HCT116 (cell line): Measurements from ENCODE around the gene NFIA. TPM values are rescaled to one million over a fixed set of nuclear protein-coding genes. Genes with fewer than 3 reads are reported as not detected.

Experiments
- ATAC-seq: fragments of 200-7000 bp; cut with Tn5 transposase; 2 replicates; pipeline ENCODE4 v1.9.1; 2020; ENCODE audit warnings: mild to moderate bottlenecking, moderate library complexity
- BruUV-seq: library from RNA; stranded (reverse); fragments of 400-500 nt; replicated peaks from 2 replicates; lab custom pipeline; 2021; lab: Mats Ljungman, UMichigan
- CTCF ChIA-PET: fragments of 300-600 bp; sonication (Branson Sonifier 250); formaldehyde crosslinking; loops from one replicate; lab custom pipeline; 2021; ENCODE audit warnings: antibody characterized with exemption; lab: Charles Lee
- POLR2A ChIA-PET: fragments of 300-600, 350-600 bp; sonication (Branson Sonifier 250); formaldehyde crosslinking; loops from one replicate; lab custom pipeline; 2021; ENCODE audit warnings: antibody characterized with exemption; lab: Charles Lee
- RAD21 ChIA-PET, 2 experiments: fragments of 300-600 bp; sonication (Branson Sonifier 250); formaldehyde crosslinking; loops; one replicate each; lab custom pipeline; 2023; ENCODE audit warnings: low total read pairs in 2 of 2; ENCODE audit not compliant: uncharacterized antibody in 2 of 2, unreplicated experiment in 2 of 2, low non-redundant PET in 1 of 2; lab: Charles Lee
- DNase-seq: peaks from one replicate; pipeline ENCODE4 v3.0.0-alpha.2; 2010; ENCODE audit warnings: low read depth, low spot score
- H2AFZ ChIP-seq: fragments of 200-600 bp; shearing (Covaris generic), sonication (generic); 2 replicates; pipeline ENCODE4 v1.6.1; 2017; ENCODE audit warnings: low read depth, mixed run types, mixed read lengths, antibody characterized with exemption, low read length; ENCODE audit not compliant: poor library complexity, severe bottlenecking
- H3K27ac ChIP-seq: 2 replicates; pipeline ENCODE4 v1.5.1; 2012; ENCODE audit warnings: low read depth, low read length
- H3K27me3 ChIP-seq: fragments of 200-600 bp; sonication (generic); 2 replicates; pipeline ENCODE4 v1.6.1; 2016; ENCODE audit warnings: mixed run types, low read length, mixed read lengths; ENCODE audit not compliant: insufficient read depth
- H3K36me3 ChIP-seq, 2 experiments: fragments of 200-500 bp in 1 of 2; fragments of 200-600 bp in 1 of 2; sonication (Bioruptor generic) in 1 of 2; sonication (generic) in 1 of 2; 2 replicates each; pipeline versions ENCODE4 v1.5.1 to v1.6.1; 2014 to 2016; ENCODE audit warnings: low read length in 2 of 2, inconsistent platforms in 1 of 2, mixed read lengths in 1 of 2, mixed run types in 1 of 2; ENCODE audit not compliant: insufficient read depth in 2 of 2, control insufficient read depth in 1 of 2
- H3K4me1 ChIP-seq, 2 experiments: fragments of 200-600 bp in 1 of 2; sonication (generic) in 1 of 2; 2 replicates each; pipeline versions ENCODE4 v1.5.1 to v1.6.1; 2012 to 2017; ENCODE audit warnings: low read length in 2 of 2, inconsistent platforms in 1 of 2, mild to moderate bottlenecking in 1 of 2, mixed read lengths in 1 of 2, mixed run types in 1 of 2, moderate library complexity in 1 of 2; ENCODE audit not compliant: insufficient read depth in 2 of 2, control insufficient read depth in 1 of 2
- H3K4me2 ChIP-seq: fragments of 200-600 bp; sonication (generic); 2 replicates; pipeline ENCODE4 v1.6.1; 2017; ENCODE audit warnings: mixed run types, low read length, mixed read lengths
- H3K4me3 ChIP-seq, 2 experiments: fragments of 200-600 bp in 1 of 2; sonication (generic) in 1 of 2; replicated peaks in 1 of 2; 2 replicates each; pipeline ENCODE4 v1.5.1; 2011 to 2016; ENCODE audit warnings: low read length in 2 of 2, control low read depth in 1 of 2, low read depth in 1 of 2, mild to moderate bottlenecking in 1 of 2, mixed read lengths in 1 of 2, mixed run types in 1 of 2
- H3K79me2 ChIP-seq: fragments of 200-600 bp; sonication (generic); 2 replicates; pipeline ENCODE4 v1.6.1; 2017; ENCODE audit warnings: mild to moderate bottlenecking, mixed run types, low read length, moderate library complexity, mixed read lengths; ENCODE audit not compliant: insufficient read depth
- H3K9ac ChIP-seq: fragments of 200-600 bp; sonication (generic); 2 replicates; pipeline ENCODE4 v1.6.1; 2016; ENCODE audit warnings: low read length, mixed read lengths
- H3K9me2 ChIP-seq: fragments of 200-600 bp; sonication (generic), shearing (Covaris generic); 2 replicates; pipeline ENCODE4 v1.6.1; 2017; ENCODE audit warnings: mixed run types, mild to moderate bottlenecking, moderate library complexity; ENCODE audit not compliant: insufficient read depth
- H3K9me3 ChIP-seq, 2 experiments: fragments of 200-500 bp in 1 of 2; fragments of 200-600 bp in 1 of 2; sonication (Bioruptor generic) in 1 of 2; sonication (generic) in 1 of 2; 2 replicates each; pipeline ENCODE4 v1.6.1; 2014 to 2017; ENCODE audit warnings: low read length in 2 of 2, mixed read lengths in 2 of 2, inconsistent platforms in 1 of 2, low read depth in 1 of 2, mild to moderate bottlenecking in 1 of 2, mixed run types in 1 of 2, moderate library complexity in 1 of 2; ENCODE audit not compliant: control insufficient read depth in 1 of 2, insufficient read depth in 1 of 2
- H4K20me1 ChIP-seq: fragments of 200-600 bp; sonication (generic), shearing (Covaris generic); 2 replicates; pipeline ENCODE4 v1.6.1; 2017; ENCODE audit warnings: mixed run types, mild to moderate bottlenecking, moderate library complexity; ENCODE audit not compliant: insufficient read depth
- ATF3 ChIP-seq: IDR thresholded peaks from 2 replicates; pipeline ENCODE4 v1.6.1; 2012
- CBX3 ChIP-seq: IDR thresholded peaks from 2 replicates; pipeline ENCODE4 v1.6.1; 2012; ENCODE audit warnings: low read depth
- EGR1 ChIP-seq: IDR thresholded peaks from 2 replicates; pipeline ENCODE4 v1.6.1; 2012; ENCODE audit warnings: low read depth
- ELF1 ChIP-seq: IDR thresholded peaks from 2 replicates; pipeline ENCODE4 v1.6.1; 2012; ENCODE audit warnings: low read depth, borderline replicate concordance
- EZH2 ChIP-seq: fragments of 200-600 bp; sonication (generic); IDR thresholded peaks from 2 replicates; pipeline ENCODE4 v1.6.1; 2017; ENCODE audit warnings: antibody characterized with exemption, mixed run types
- EZH2phosphoT487 ChIP-seq: fragments of 200-600 bp; IDR thresholded peaks from 2 replicates; pipeline ENCODE4 v1.6.1; 2018; ENCODE audit warnings: antibody characterized with exemption, borderline replicate concordance
- JUND ChIP-seq: IDR thresholded peaks from 2 replicates; pipeline ENCODE4 v1.6.1; 2012
- RAD21 ChIP-seq: IDR thresholded peaks from 2 replicates; pipeline ENCODE4 v1.6.1; 2012; ENCODE audit warnings: low read depth, mild to moderate bottlenecking
- SP1 ChIP-seq: IDR thresholded peaks from 2 replicates; pipeline ENCODE4 v1.6.1; 2012; ENCODE audit warnings: low read depth
- SRF ChIP-seq: IDR thresholded peaks from 2 replicates; pipeline ENCODE4 v1.6.1; 2012; ENCODE audit warnings: low read depth
- TCF7L2 ChIP-seq: IDR thresholded peaks from 2 replicates; pipeline ENCODE4 v1.7.0; 2011; ENCODE audit warnings: borderline replicate concordance, inconsistent platforms; ENCODE audit not compliant: insufficient read depth, insufficient read length; ENCODE audit errors: extremely low read depth
- ZNF274 ChIP-seq: fragments of 200-500 bp; sonication (Bioruptor generic); IDR thresholded peaks from 2 replicates; pipeline ENCODE4 v1.6.1; 2014; ENCODE audit warnings: mild to moderate bottlenecking, low read depth, low read length, inconsistent platforms
- intact Hi-C: fragments of 100-400 bp; cut with micrococcal nuclease; formaldehyde crosslinking; loops from 2 replicates; pipeline ENCODE4 v1.10.0; 2022
- total RNA-seq: library from RNA; stranded (reverse); gene quantifications from one replicate; pipeline ENCODE4 v1.2.1, GENCODE V29; 2021; ENCODE audit not compliant: unreplicated experiment
- TF ChIP-seq, protein P1 (sequence below), 3 experiments: fragments of 200-600 bp in 1 of 3; sonication (generic) in 1 of 3; IDR thresholded peaks in 2 of 3; conservative IDR thresholded peaks in 1 of 3; 2 replicates each; pipeline ENCODE4 v1.5.1; 2012 to 2017; ENCODE audit warnings: low read depth in 2 of 3, low read length in 2 of 3, antibody characterized with exemption in 1 of 3, borderline replicate concordance in 1 of 3, control low read depth in 1 of 3, mild to moderate bottlenecking in 1 of 3, mixed read lengths in 1 of 3, mixed run types in 1 of 3, moderate library complexity in 1 of 3; ENCODE audit not compliant: insufficient read depth in 1 of 3
- TF ChIP-seq, protein P2 (sequence below): IDR thresholded peaks from 2 replicates; pipeline ENCODE4 v1.6.1; 2011; ENCODE audit warnings: mild to moderate bottlenecking, low read length, moderate library complexity; ENCODE audit not compliant: insufficient replicate concordance; ENCODE audit errors: extremely low read depth
- TF ChIP-seq, protein P3 (sequence below): IDR thresholded peaks from 2 replicates; pipeline ENCODE4 v1.6.1; 2012; ENCODE audit warnings: low read depth
- TF ChIP-seq, protein P4 (sequence below): IDR thresholded peaks from 2 replicates; pipeline ENCODE4 v1.6.1; 2012

The NFIA gene
- total RNA-seq, 1 experiment from 2014 or later = 17.2 TPM

GRCh38 chr1:61201035-61201434 is 118.7 kb downstream of the NFIA start:
- ChIA-PET CTCF (no interaction called here), POLR2A (no interaction called here), RAD21 (no interaction called here)
- DNase-seq = no peak
- H3K9me3 ChIP-seq = no peaks in the 10 kb centered on the region
- H4K20me1 ChIP-seq = 0 out of 2 replicates have a peak, but pooled peaks cover 3% of the 10 kb centered on the region
- intact Hi-C loops = no loop called here
- no peak overlapping the region for H3K4me2 ChIP-seq
- H3K36me3 ChIP-seq = no peaks in the 10 kb centered on the region
- ATAC-seq = no peak
- H3K79me2 ChIP-seq = no peaks in the 10 kb centered on the region
- no peak overlapping the region for H2AFZ ChIP-seq
- no peak overlapping the region for H3K4me3 ChIP-seq
- BruUV-seq = no TSS peak
- H3K27ac ChIP-seq = no peak overlapping the region
- no peaks in the 10 kb centered on the region for H3K9me2 ChIP-seq
- no peaks in the 10 kb centered on the region for H3K4me1 ChIP-seq
- TF ChIP-seq ZNF274 (no peak), RAD21 (no peak), ATF3 (no peak), ELF1 (no peak), EZH2 (no peak), SP1 (no peak), EZH2phosphoT487 (no peak), TCF7L2 (no peak), SRF (no peak), CBX3 (no peak), EGR1 (no peak), JUND (no peak)
- TF ChIP-seq, protein P1, sequence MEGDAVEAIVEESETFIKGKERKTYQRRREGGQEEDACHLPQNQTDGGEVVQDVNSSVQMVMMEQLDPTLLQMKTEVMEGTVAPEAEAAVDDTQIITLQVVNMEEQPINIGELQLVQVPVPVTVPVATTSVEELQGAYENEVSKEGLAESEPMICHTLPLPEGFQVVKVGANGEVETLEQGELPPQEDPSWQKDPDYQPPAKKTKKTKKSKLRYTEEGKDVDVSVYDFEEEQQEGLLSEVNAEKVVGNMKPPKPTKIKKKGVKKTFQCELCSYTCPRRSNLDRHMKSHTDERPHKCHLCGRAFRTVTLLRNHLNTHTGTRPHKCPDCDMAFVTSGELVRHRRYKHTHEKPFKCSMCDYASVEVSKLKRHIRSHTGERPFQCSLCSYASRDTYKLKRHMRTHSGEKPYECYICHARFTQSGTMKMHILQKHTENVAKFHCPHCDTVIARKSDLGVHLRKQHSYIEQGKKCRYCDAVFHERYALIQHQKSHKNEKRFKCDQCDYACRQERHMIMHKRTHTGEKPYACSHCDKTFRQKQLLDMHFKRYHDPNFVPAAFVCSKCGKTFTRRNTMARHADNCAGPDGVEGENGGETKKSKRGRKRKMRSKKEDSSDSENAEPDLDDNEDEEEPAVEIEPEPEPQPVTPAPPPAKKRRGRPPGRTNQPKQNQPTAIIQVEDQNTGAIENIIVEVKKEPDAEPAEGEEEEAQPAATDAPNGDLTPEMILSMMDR (IDR thresholded peaks at IDR 0.05 in 2 of 3, conservative IDR thresholded peaks at IDR 0.05 in 1 of 3; ENCODE audit: borderline replicate concordance in 1 of 3, insufficient read depth in 1 of 3, low read depth in 2 of 3, low read length in 2 of 3) = no peak
- TF ChIP-seq, protein P2, sequence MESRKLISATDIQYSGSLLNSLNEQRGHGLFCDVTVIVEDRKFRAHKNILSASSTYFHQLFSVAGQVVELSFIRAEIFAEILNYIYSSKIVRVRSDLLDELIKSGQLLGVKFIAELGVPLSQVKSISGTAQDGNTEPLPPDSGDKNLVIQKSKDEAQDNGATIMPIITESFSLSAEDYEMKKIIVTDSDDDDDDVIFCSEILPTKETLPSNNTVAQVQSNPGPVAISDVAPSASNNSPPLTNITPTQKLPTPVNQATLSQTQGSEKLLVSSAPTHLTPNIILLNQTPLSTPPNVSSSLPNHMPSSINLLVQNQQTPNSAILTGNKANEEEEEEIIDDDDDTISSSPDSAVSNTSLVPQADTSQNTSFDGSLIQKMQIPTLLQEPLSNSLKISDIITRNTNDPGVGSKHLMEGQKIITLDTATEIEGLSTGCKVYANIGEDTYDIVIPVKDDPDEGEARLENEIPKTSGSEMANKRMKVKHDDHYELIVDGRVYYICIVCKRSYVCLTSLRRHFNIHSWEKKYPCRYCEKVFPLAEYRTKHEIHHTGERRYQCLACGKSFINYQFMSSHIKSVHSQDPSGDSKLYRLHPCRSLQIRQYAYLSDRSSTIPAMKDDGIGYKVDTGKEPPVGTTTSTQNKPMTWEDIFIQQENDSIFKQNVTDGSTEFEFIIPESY = no peak
- TF ChIP-seq, protein P3, sequence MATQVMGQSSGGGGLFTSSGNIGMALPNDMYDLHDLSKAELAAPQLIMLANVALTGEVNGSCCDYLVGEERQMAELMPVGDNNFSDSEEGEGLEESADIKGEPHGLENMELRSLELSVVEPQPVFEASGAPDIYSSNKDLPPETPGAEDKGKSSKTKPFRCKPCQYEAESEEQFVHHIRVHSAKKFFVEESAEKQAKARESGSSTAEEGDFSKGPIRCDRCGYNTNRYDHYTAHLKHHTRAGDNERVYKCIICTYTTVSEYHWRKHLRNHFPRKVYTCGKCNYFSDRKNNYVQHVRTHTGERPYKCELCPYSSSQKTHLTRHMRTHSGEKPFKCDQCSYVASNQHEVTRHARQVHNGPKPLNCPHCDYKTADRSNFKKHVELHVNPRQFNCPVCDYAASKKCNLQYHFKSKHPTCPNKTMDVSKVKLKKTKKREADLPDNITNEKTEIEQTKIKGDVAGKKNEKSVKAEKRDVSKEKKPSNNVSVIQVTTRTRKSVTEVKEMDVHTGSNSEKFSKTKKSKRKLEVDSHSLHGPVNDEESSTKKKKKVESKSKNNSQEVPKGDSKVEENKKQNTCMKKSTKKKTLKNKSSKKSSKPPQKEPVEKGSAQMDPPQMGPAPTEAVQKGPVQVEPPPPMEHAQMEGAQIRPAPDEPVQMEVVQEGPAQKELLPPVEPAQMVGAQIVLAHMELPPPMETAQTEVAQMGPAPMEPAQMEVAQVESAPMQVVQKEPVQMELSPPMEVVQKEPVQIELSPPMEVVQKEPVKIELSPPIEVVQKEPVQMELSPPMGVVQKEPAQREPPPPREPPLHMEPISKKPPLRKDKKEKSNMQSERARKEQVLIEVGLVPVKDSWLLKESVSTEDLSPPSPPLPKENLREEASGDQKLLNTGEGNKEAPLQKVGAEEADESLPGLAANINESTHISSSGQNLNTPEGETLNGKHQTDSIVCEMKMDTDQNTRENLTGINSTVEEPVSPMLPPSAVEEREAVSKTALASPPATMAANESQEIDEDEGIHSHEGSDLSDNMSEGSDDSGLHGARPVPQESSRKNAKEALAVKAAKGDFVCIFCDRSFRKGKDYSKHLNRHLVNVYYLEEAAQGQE = no peak
- TF ChIP-seq, protein P4, sequence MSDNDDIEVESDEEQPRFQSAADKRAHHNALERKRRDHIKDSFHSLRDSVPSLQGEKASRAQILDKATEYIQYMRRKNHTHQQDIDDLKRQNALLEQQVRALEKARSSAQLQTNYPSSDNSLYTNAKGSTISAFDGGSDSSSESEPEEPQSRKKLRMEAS = no peak
- no peaks in the 10 kb centered on the region for H3K27me3 ChIP-seq
- no peak overlapping the region for H3K9ac ChIP-seq
